ENCODE results near the gene IL17REL.

The IL17REL gene

GRCh38 chr22:49958931-49959781 lies 53.4 kb downstream of the IL17REL start:
- no peaks in the 10 kb centered on the region for H3K27me3 ChIP-seq (ENCODE audit: insufficient read depth, low read depth)
- no peaks in the 10 kb centered on the region for H4K20me1 ChIP-seq (ENCODE audit: insufficient read depth)
- no peaks in the 10 kb centered on the region for H3K36me3 ChIP-seq (ENCODE audit: insufficient read depth)
- H3K4me2 ChIP-seq: peak overlapping the region; percentile 53
- H3K9ac ChIP-seq: peak overlapping the region; percentile 78
- H3K4me1 ChIP-seq (ENCODE audit: low read depth, poor library complexity, severe bottlenecking): peaks cover 9% of the 10 kb centered on the region
- peaks cover 24% of the 10 kb centered on the region for H3K79me2 ChIP-seq (ENCODE audit: insufficient read depth, low read depth)
- no peak overlapping the region for H2AFZ ChIP-seq (ENCODE audit: low read depth)
- H3K4me3 ChIP-seq (IDR thresholded peaks at IDR 0.05; ENCODE audit: insufficient read depth, low read depth, low read length): no peak overlapping the region
- peak overlapping the region; percentile 53 for H3K27ac ChIP-seq
- TF ChIP-seq, protein P1, sequence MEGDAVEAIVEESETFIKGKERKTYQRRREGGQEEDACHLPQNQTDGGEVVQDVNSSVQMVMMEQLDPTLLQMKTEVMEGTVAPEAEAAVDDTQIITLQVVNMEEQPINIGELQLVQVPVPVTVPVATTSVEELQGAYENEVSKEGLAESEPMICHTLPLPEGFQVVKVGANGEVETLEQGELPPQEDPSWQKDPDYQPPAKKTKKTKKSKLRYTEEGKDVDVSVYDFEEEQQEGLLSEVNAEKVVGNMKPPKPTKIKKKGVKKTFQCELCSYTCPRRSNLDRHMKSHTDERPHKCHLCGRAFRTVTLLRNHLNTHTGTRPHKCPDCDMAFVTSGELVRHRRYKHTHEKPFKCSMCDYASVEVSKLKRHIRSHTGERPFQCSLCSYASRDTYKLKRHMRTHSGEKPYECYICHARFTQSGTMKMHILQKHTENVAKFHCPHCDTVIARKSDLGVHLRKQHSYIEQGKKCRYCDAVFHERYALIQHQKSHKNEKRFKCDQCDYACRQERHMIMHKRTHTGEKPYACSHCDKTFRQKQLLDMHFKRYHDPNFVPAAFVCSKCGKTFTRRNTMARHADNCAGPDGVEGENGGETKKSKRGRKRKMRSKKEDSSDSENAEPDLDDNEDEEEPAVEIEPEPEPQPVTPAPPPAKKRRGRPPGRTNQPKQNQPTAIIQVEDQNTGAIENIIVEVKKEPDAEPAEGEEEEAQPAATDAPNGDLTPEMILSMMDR (conservative IDR thresholded peaks at IDR 0.05; ENCODE audit: low read depth, low read length): no peak

DNA sequence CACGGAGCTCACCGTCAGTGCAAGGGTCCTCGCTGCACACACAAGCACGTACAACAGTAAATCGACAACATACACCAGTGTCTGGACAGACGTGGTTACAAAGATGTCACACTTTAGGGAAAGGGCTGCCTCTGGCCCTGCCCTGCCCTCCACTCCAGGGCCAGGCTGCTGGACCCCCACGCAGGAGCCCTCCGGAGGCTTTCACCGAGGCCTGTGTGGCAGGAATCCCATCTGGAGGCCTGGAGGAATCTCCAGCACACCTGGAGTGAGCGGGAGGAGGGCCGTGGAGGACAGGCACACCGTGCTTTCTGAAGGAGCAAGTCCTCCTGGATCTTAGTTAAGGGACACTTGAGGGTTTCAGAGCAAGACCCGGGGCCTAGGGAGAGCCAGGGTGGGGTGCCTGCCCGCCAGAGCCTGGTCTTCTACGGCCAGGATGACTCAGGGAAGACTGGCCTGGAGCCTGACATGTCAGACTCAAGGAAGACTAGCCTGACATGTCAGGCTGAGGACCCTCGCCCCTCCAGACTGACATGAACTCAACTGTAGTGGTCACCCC lies 54.1 kb downstream of the IL17REL start:
- peaks cover 18% of the 10 kb centered on the region for H3K79me2 ChIP-seq (ENCODE audit: insufficient read depth, low read depth)
- peaks cover 9% of the 10 kb centered on the region for H3K4me1 ChIP-seq (ENCODE audit: low read depth, poor library complexity, severe bottlenecking)
- no peaks in the 10 kb centered on the region for H3K27me3 ChIP-seq (ENCODE audit: insufficient read depth, low read depth)
- no peak overlapping the region for H2AFZ ChIP-seq (ENCODE audit: low read depth)
- TF ChIP-seq, protein P1 (conservative IDR thresholded peaks at IDR 0.05; ENCODE audit: low read depth, low read length): no peak
- no peak overlapping the region for H3K9ac ChIP-seq
- no peak overlapping the region for H3K4me3 ChIP-seq (IDR thresholded peaks at IDR 0.05; ENCODE audit: insufficient read depth, low read depth, low read length)
- H4K20me1 ChIP-seq (ENCODE audit: insufficient read depth): no peaks in the 10 kb centered on the region
- H3K36me3 ChIP-seq (ENCODE audit: insufficient read depth): no peaks in the 10 kb centered on the region
- no peak overlapping the region for H3K27ac ChIP-seq
- H3K4me2 ChIP-seq: no peak overlapping the region

GRCh38 chr22:49957826-49958365 lies 54.7 kb downstream of the IL17REL start:
- TF ChIP-seq, protein P1 (conservative IDR thresholded peaks at IDR 0.05; ENCODE audit: low read depth, low read length): no peak
- peaks cover 5% of the 10 kb centered on the region for H3K4me1 ChIP-seq (ENCODE audit: low read depth, poor library complexity, severe bottlenecking)

DNA sequence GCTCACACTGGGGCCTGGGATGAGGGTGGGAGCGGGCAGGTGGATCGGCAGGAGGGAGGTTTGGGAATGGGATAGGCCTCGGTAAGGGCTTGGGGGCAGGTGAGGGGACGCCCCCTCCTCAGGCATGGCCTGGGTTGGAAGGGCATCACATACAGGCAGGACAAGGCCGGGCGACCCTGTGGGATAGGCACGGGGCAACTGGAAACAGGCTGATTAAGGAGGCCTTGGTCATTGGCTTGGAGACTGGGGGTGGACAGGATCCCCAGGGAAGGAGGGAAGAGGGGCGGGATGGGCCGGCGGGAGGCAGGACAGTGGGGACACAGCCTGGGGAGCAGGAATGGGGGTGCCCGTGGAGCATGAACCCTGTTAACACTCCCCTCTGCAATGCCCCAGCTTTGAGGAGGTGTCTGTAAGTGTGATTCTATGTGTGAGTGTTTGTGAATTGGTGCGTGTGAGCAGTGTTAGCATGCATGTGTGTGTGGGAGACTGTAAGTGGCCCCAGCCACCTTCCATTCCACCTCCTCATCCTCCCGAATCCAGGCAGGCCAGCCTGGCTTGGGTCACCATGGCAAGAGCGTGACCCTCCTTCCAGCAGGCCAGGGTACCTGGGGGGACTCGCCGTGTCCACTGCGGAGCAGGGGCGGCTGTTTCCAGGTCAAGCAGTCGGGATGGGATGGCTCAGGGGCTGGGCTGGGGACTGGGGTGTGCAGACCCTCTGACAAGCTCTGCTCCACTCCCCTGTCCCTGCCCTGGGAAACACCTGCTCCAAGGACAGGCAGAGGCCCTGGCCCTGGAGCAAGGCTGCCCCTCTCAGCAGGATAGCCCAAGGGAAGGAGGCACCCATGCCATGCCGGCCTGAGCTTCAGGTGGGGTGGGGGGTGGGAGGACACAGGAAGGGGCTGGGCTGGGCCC lies 55.4 kb downstream of the IL17REL start:
- no peaks in the 10 kb centered on the region for H3K4me1 ChIP-seq (ENCODE audit: low read depth, poor library complexity, severe bottlenecking)
- no peaks in the 10 kb centered on the region for H4K20me1 ChIP-seq (ENCODE audit: insufficient read depth)
- no peak overlapping the region for H2AFZ ChIP-seq (ENCODE audit: low read depth)
- H3K4me2 ChIP-seq: no peak overlapping the region
- peaks cover 9% of the 10 kb centered on the region for H3K79me2 ChIP-seq (ENCODE audit: insufficient read depth, low read depth)
- TF ChIP-seq, protein P1 (conservative IDR thresholded peaks at IDR 0.05; ENCODE audit: low read depth, low read length): no peak
- H3K36me3 ChIP-seq (ENCODE audit: insufficient read depth): no peaks in the 10 kb centered on the region
- no peak overlapping the region for H3K9ac ChIP-seq
- H3K27ac ChIP-seq: no peak overlapping the region
- H3K27me3 ChIP-seq (ENCODE audit: insufficient read depth, low read depth): no peaks in the 10 kb centered on the region
- H3K4me3 ChIP-seq (IDR thresholded peaks at IDR 0.05; ENCODE audit: insufficient read depth, low read depth, low read length): no peak overlapping the region

More at GRCh38 chr22:49957826-49958365, 54.7 kb downstream of the IL17REL start:
- Histone ChIP-seq H3K9ac (no peak overlapping the region), H3K4me3 (IDR thresholded peaks at IDR 0.05; ENCODE audit: insufficient read depth, low read depth, low read length) (no peak overlapping the region), H3K27ac (no peak overlapping the region), H2AFZ (ENCODE audit: low read depth) (no peak overlapping the region), H4K20me1 (ENCODE audit: insufficient read depth) (no peaks in the 10 kb centered on the region), H3K4me2 (no peak overlapping the region), H3K36me3 (ENCODE audit: insufficient read depth) (no peaks in the 10 kb centered on the region), H3K27me3 (ENCODE audit: insufficient read depth, low read depth) (no peaks in the 10 kb centered on the region), H3K79me2 (ENCODE audit: insufficient read depth, low read depth) (peaks cover 15% of the 10 kb centered on the region)
